Stimulated activated CD8-positive, alpha-beta memory T cell treated with anti-CD3 and anti-CD28 coated beads, Interleukin-7, amount 100 ng/mL, for 4 hours (primary cell): ENCODE results near the gene ANXA3.

ENCODE experiments used
- DNase-seq, 2 donors: peaks; one replicate each; pipeline ENCODE4 v3.0.0-alpha.2; 2020; ENCODE audit warnings: low read depth in 2 of 2

Gene ANXA3

DNA sequence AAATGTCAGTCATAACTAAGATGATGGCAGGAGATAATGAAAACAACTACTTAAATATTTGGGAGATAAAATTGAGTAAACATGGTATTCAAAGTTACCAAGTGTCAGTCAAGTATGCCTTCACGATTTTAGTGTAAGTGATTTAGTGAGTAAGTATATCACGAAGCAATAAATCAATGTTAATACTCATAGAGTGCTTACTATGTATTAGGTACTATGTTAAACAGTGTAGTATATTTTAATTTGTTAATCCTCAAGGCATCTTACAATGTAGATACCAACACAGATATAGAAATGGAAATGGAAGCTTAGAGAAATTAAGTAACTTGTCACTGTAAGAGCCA lies 59.6 kb downstream of the ANXA3 start:
- DNase-seq: no peak

DNA sequence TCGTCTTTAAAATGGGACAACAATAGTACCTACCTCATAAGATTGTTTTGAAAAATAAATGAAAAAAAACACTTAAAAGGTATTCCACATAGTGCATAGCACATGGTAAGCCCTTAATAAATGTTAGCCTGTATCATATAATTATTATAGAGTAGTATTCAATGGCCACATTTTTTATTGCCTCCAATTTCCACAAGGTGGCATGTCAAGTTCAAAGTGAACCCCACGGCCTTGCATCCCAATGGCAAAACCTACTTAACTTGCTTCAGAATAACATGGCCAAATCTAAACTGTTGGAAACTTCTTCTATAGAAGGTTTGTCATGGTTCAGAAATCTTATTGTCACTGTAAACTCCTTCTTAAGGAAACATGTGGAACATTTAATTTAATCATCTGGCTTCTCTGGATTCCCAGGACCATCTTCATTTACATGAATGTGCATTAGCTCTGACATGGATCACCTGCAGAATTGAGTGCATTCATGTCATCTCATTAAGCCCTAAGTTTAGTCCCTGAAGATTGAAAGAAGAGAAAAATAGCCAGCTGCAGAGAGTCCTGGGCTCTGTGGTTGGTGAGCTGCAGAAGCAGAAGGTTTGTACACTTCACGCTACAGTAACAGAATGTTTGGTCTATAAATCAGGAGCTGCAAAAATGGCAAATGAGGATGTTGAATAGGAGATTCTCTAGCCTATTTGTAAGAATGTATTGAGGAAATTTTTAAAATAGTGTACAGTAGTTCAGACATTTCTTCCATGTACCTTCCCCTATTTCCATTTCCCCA lies 61.0 kb downstream of the ANXA3 start:
- no peak for DNase-seq

DNA sequence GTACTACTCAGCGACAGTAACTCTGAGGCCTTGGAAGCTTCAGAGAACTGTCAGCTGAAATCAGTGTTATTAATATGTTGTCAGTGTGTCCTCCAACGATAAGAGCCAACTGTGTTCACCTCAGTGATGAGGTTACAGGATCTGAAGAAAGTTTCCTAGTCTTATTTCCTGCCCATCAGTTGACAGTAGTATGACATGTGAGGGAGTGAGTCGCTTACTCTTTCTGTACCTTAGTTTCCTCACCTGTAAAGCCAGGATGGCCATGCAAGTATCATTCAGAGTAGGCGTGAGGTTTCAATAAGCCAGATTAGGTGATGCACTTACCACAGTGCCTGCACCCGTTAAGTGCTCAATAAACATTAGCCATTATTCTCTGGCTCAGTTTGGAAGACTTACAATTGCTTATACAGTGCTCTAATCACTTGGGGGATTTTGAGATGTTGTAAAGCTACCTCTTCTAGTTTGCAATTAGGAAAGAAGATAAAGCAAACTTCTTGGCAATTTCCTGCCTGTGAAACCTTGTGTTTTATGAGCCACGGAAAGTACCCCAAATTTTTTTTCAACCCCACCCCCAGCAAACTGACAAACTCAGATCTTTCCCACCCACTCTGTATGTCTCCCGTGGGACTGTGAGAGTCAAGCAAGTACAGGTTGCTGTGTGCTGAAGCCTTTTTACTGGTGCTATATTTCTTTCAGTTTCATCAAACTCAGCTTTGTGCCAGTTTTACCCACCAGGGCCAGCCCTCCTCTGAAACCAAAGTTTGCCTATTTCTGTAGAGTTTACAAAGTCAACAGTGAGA lies 62.2 kb downstream of the ANXA3 start:
- no peak for DNase-seq

DNA sequence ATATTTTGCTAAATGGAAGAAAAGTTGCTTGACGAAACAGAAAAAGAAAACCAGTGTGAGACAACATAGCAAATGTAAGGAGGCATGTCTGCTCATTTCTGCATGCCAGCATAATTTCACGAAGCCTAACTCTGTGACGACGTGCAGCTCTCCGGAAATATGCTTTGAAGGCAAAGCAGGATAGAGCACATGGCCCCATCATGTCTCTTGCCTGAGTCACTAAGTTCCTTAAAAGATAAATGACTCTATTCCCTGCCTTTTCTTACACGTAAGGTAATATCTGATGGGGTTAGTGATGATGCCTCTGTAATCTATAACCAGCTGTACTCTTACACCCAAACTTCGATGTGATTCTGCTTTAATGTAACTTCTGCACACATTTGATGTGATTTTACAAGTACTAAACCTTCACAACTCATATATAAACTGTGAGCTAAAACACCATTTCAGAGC lies 64.5 kb downstream of the ANXA3 start:
- no peak for DNase-seq

DNA sequence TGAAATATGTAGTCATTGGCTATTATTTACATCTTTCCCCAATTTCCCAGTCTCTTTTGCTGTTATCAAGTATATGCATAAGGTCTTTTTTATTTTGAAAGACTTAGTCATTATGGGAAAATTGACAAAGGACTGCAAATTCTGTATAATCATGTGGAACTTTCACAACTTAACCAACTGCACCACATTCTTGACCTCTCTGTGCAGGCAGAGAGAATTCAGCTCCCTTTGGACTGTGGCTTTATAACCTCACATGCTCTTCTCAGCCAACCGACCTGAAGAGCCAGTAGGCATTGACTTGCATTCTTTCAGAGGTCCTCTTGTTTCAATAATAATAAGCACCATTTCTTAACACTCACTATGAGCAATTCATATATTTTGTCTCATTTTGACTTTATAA lies 66.9 kb downstream of the ANXA3 start:
- no peak for DNase-seq

DNA sequence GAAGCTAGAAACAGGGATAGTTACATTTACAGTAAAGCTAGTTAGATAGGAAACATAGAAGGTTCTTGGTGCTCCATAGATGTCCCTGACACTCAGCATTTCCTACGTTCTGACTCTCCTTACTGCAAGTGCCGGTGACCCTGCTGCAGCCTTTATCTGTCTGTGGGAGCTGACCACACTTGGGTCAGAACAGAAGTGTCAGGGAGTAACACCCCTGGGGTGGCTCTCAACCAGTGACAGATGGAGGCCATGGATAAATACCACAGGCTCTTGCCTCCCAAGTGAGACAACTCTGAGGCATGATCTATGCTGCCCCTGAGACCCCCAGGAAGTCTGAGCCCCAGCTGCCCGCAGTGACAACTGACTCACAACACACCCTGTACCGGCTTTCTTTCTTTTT lies 69.8 kb downstream of the ANXA3 start:
- DNase-seq: no peak

DNA sequence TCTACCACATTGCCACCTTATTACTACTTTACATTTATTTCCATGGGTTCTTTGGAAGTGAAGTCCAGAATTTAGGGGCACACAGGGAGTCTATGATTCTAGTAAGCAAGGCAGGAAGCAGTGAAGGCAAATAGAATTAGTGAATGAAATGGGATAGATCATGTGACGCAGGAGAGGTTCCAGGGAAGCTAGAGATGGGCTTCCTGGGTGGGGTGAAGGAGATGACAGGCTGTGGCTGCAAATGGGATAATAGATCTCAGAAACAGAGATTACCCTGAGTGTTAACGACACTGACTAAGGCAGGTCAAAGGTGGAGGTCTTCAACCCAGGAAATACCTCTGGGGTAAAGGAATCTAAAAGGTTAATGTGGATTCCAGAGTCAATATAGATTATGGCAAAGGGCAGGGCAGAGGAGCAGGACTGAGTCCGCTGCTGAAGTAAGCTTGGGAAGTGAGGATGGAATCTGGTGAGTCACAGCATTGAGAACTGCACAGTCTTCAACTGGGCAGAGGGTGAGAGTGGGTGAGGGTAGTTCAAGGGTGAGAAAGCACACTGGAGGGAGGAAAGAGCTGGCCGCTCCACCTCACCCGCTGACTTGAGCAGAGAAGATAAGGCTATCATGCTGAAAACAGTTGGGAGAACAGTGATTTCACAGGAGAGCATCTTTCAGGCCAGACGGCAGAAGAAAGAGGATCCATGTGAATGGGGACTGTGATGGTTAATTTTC lies 70.8 kb downstream of the ANXA3 start:
- DNase-seq: no peak

DNA sequence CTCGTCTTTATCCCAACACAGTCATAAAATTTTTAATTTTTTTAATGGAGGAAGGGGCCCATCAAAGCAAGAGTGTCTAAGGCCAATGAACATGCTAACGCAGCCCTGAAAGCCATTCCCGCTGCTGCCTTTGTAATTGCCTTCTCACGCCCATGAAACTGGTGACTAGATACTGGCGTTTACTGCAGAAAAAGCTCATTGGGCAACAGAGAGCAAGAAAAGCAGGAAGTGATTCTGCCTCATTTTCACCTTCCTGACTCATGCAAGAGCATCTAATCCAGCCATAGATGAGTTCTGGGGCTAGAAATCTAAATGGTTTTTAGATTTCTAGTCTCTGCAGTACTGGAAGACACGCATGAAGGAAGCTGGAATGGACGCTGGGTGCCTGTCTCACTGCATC lies 72.5 kb downstream of the ANXA3 start:
- no peak for DNase-seq

DNA sequence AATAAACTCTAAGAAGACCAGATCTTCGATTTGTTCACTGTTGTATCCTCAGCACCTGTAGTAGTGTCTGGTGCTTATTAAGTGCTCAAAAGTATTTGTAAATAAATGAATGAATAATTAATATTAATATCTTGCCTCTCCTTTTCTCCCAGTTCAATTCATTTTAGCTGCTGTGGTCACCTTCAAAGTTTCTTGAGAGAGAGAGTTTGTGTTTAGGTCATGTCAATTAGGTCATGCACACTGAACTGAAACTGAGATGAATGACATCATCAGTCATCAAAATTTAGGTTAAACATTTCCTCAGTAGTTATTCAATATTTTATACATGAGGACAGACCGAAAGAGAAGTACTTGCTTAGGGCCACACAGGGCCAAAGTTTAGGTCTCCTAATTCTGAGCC lies 73.5 kb downstream of the ANXA3 start:
- DNase-seq: no peak

DNA sequence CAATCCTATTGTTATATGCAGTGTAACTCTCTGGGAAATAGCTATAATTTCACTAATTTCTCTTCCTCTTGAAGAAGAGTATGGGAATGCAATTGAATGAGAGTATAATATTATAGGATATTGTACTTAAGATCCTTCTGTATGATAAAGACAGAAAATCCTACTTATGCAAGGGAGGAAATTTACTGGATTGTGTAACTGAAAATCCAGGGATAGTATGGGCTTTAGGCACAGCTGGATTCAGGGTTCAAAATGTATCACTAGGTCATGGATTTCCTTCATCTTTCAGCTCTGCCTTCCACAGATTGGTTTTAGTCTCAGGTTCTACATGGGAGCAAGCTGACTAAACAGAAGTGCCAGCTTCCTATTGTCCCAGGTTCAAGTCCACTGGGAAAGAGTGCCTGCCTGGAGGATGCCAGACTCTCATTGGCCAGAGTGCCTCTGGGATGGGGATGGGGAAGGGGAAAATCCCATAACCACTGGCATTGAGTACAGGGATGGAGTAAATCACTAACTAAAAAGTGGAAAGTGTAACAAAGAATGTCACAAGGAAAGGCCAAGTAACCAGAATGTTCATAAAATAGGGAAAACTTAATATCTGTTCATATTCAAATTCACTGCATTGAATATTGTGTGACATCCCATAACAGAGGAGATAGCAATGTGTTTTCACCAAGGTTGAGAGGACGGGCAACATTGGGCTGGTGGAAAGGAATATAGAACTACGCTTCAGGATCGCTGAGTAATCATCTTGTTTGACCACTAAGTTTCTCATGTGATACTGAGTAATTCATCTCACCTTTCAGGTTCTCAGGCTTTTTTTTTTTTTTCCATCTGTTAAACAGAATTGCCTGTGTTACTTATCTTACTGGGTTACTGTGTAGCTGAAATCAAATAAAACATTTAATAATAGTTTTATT lies 75.7 kb downstream of the ANXA3 start:
- no peak for DNase-seq

DNA sequence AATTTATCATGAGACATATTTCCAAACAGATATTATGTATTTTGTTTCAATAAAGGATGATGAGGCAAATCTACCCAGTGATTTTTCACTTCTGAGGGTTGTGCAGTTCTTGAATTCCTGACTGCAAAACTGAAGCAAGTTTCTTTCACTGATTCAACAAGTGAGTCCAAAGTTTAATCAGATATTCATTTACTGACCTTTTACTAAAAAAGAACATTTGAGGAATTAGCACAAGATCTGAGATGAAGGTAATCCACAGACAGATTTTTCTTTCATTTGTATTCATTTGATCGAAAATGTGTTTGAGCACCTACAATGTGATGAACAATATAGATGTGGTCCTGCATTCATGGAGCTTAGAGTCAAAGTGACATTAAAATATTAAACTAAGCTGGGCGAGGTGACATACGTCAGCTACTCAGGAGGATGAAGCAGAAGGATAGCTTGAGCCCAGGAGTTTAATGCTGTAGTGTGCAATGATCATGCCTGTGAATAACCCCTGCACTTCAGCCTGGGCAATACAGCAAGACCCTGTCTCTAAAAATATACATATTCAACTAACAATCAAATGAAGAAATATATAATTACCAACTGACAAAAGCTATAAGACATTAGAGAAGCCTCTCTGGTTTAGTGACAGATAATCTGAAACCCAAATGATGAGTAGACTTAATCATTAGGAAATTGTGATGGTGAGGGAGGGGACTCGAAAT lies 76.6 kb downstream of the ANXA3 start:
- no peak for DNase-seq

DNA sequence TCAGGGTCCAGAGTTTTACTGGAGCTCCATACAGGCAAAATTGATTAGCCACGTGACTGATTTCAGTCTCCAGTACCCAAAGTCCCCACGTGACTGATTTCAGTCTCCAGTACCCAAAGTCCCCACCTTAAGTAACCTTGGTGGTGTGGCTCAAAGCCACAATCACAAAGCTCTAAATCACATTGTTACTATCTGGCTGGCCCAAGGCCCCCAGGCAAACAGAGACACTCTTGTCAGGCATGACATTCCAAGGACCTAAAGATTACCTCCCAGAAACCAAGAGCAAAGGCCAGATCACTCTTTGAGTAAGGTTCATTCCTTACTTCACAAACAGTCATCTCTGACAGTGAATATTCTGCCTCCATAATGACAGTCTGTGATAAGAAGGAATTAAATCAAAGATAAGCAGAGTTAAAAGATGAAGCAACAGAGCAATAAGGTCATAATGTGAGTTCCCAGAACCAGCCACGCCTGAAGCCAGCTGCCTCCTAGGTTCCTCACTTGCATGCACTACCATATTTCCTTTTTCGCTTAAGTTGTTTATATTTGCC lies 78.5 kb downstream of the ANXA3 start:
- no peak for DNase-seq

DNA sequence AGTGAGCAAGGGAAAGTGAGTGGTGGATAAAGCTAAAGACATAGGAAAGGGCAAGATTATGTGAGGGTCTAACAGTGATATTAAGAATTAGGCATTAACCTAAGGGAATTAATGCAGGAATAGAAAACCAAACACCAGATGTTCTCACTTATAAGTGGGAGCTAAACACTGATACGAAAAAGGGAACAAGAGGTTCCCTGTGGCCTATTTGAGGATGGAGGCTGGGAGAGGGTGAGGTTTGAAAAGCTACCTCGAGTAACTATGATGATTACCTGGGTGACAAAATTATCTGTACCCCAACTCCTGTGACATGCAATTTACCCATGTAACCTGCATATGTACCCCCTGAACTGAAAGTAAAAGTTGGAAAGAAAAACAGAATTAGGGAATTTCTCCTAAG lies 79.0 kb downstream of the ANXA3 start:
- no peak for DNase-seq

DNA sequence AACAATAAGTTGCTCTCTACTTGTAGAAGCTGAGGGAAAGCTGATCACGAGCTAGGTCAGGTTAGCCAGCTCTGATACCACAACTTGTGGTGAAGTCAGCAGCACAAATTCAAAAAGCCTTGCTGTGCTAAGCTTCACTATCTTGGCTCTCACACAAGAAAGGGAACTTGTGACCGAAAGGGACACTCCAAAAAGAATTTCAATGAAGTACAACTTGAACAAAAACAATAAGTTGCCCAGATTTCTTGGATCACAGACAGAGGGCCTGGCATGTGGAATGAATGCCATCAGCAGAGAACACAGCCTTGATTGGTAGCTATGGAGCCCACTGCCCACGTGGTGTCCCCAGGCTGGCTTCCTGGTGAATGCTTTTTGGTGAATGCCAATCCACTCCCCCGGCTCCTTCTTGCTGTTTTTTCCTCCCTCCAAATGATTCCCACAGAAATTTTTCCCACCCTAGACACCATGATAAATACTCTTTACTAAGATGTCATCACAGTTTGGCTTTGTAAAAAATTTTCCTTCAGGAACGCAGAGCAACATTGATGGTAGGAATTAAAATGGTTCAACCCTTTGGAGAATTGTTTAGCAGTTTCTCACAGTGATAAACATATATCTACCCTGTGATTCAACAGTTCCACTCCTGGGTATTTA lies 82.6 kb downstream of the ANXA3 start:
- no peak for DNase-seq

DNA sequence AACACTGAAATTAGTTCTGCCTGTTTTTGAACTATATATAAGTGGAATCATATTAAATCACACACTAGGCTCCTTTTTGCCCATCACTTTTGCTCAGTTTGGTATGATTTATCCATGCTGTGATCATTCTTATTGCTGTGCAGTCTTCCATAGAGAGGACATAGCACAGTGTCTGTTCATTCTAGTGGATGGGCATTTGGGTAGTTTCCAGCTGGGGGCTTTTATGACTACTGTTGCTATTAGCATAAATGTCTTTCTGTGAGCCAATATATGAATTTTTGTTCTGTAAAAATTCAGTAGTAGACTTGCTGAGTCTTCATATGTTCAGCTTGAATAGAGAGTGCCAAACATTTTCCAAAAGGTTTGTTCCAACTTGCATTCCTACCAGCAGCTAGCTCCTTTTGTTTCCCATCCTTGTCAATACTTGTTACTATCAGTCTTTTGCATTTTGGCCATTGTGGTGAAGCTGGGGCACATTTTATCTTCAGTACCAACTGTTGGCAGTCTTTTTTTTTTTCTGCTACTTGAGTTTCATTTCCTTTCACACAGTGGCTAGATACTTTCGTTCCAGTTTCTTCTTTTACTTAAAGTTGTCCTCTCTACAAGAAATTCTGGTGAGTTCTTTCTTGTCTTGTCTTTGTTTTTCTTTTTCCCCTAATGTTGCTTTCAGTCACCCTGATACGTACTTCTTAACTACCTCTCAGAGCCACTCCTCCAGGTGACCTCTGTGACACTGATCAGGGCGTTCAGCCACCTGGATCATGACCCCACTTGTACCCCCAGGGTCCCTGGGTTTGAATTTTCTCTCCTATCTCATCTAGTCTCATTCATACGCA lies 87.0 kb downstream of the ANXA3 start:
- no peak for DNase-seq

DNA sequence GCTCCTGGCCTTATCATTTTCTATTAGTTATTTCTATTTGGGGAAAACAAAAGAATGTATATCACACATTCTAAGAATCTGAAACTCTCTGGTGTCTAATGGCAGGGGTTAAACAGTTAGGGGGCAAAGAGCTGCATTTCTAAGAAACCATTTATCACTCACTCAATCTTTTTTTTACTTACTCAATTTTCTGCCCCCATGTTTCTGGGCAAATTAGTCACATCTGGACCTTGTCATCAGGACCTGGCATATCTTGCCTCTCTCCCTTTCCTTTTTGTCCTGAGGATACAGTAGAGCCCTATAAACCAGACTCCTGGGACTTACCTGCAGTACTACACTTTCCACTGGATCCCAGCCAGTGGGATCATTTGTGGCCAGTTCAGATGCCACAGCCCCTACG lies 89.1 kb downstream of the ANXA3 start:
- DNase-seq: no peak

DNA sequence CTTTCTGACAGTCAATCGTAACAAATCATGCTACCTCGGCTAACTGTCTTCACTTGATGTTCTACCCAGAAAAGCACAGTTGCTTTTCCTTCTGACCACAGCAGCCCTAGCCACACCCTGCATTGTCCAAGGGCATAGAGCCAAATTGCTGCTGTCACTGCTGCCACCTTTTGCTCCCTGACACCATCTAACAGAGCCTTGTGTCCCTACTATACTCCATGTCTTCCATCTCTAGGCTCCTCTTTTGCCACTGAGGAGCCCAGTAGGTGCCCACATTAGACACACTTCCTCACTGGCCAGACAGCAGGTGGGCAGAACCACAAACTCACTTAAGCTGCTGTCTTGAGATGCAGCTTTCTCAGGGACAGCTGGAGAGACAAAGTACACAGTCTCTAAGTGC lies 91.4 kb downstream of the ANXA3 start:
- no peak for DNase-seq

DNA sequence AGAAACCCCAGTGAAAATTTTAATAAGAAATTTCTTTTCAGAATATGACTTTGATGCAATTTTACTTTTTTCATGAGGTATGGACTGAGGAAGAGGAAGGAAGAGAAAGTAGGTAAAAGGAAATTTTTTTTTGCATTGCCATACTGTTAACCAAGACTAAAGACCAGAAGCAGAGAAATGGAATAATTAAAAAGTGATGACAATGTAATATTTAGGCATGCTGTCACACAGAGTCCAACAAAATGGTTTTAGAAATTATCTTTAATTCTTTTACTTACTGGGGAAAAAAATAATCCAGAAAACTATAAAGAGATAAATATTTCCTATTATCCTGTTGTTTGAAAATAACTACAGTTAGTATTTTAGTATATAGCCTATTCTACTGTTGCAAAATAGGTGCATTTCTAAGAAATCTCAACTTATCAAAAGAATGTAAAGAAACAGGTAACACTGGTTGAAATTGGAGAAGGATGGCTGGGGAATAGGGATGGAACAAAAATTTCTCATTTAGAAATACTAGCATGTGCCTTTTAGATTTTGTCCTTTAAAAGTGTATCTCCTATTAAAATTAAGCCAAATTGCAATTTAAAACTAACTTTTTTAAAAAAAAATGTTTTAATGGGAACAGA lies 92.6 kb downstream of the ANXA3 start:
- no peak for DNase-seq
